H9 (cell line): ENCODE results near the gene ZMIZ2. TPM values are rescaled to one million over a fixed set of nuclear protein-coding genes. Genes with fewer than 3 reads are reported as not detected.

ENCODE experiments used
- DNase-seq: peaks from one replicate; pipeline ENCODE4 v3.0.0-alpha.2; 2017
- H2AFZ ChIP-seq: one replicate; pipeline ENCODE4 v1.6.1; 2013; ENCODE audit warnings: mild to moderate bottlenecking, low read length, control low read depth, moderate library complexity
- H2AK5ac ChIP-seq: 2 replicates; pipeline ENCODE4 v1.6.1; 2013; ENCODE audit warnings: low read length, control low read depth, mixed read lengths; ENCODE audit not compliant: insufficient read length
- H2BK120ac ChIP-seq: one replicate; pipeline ENCODE4 v1.6.1; 2013; ENCODE audit warnings: low read depth, mild to moderate bottlenecking, low read length, control low read depth, inconsistent platforms; ENCODE audit not compliant: poor library complexity, severe bottlenecking
- H2BK12ac ChIP-seq: 2 replicates; pipeline ENCODE4 v1.6.1; 2013; ENCODE audit warnings: low read length, control low read depth, mixed read lengths, low read depth; ENCODE audit not compliant: insufficient read length
- H2BK15ac ChIP-seq: 2 replicates; pipeline ENCODE4 v1.6.1; 2013; ENCODE audit warnings: low read depth, low read length, control low read depth
- H2BK20ac ChIP-seq: one replicate; pipeline ENCODE4 v1.6.1; 2013; ENCODE audit warnings: low read depth, mild to moderate bottlenecking, low read length, control low read depth, inconsistent platforms; ENCODE audit not compliant: poor library complexity, severe bottlenecking
- H2BK5ac ChIP-seq: 2 replicates; pipeline ENCODE4 v1.6.1; 2013; ENCODE audit warnings: low read length, control low read depth, mixed read lengths; ENCODE audit not compliant: insufficient read length
- H3K14ac ChIP-seq: 2 replicates; pipeline ENCODE4 v1.6.1; 2013; ENCODE audit warnings: low read length, control low read depth; ENCODE audit not compliant: insufficient read depth
- H3K18ac ChIP-seq: 2 replicates; pipeline ENCODE4 v1.6.1; 2013; ENCODE audit warnings: low read depth, mild to moderate bottlenecking, mixed read lengths, low read length, control low read depth; ENCODE audit not compliant: insufficient read length
- H3K23ac ChIP-seq: 2 replicates; pipeline ENCODE4 v1.6.1; 2013; ENCODE audit warnings: low read length, control low read depth, mixed read lengths, low read depth; ENCODE audit not compliant: insufficient read length
- H3K23me2 ChIP-seq: 2 replicates; pipeline ENCODE4 v1.6.1; 2013; ENCODE audit warnings: low read depth, mild to moderate bottlenecking, mixed read lengths, low read length, control low read depth; ENCODE audit not compliant: insufficient read length, poor library complexity, severe bottlenecking
- H3K27ac ChIP-seq: 2 replicates; pipeline ENCODE4 v1.5.1; 2013; ENCODE audit warnings: low read length, control low read depth, mixed read lengths, low read depth; ENCODE audit not compliant: insufficient read length
- H3K27me3 ChIP-seq: 2 replicates; pipeline ENCODE4 v1.6.1; 2013; ENCODE audit warnings: low read length, control low read depth, inconsistent platforms; ENCODE audit not compliant: insufficient read depth
- H3K4ac ChIP-seq: 2 replicates; pipeline ENCODE4 v1.6.1; 2013; ENCODE audit warnings: low read depth, mild to moderate bottlenecking, control low read depth, inconsistent platforms, low read length, moderate library complexity
- H3K4me1 ChIP-seq: 2 replicates; pipeline ENCODE4 v1.6.1; 2013; ENCODE audit warnings: low read length, control low read depth, inconsistent platforms; ENCODE audit not compliant: insufficient read depth
- H3K4me2 ChIP-seq: 2 replicates; pipeline ENCODE4 v1.6.1; 2013; ENCODE audit warnings: low read length, control low read depth, mixed read lengths; ENCODE audit not compliant: insufficient read length, insufficient read depth
- H3K56ac ChIP-seq: 2 replicates; pipeline ENCODE4 v1.6.1; 2013; ENCODE audit warnings: low read depth, mild to moderate bottlenecking, mixed read lengths, low read length, control low read depth; ENCODE audit not compliant: insufficient read length
- H3K79me1 ChIP-seq: 2 replicates; pipeline ENCODE4 v1.6.1; 2013; ENCODE audit warnings: low read depth, mild to moderate bottlenecking, moderate library complexity, low read length, control low read depth, inconsistent platforms; ENCODE audit not compliant: insufficient read depth, poor library complexity, severe bottlenecking
- H3K79me2 ChIP-seq: 2 replicates; pipeline ENCODE4 v1.6.1; 2013; ENCODE audit warnings: low read length, control low read depth, inconsistent platforms; ENCODE audit not compliant: insufficient read depth
- H3K9ac ChIP-seq: 2 replicates; pipeline ENCODE4 v1.6.1; 2013; ENCODE audit warnings: low read length, control low read depth, mixed read lengths; ENCODE audit not compliant: insufficient read length; ENCODE audit errors: extremely low read depth
- H3K9me3 ChIP-seq: one replicate; pipeline ENCODE4 v1.6.1; 2013; ENCODE audit warnings: low read depth, low read length, inconsistent platforms; ENCODE audit not compliant: control insufficient read depth
- H3T11ph ChIP-seq: one replicate; pipeline ENCODE4 v1.6.1; 2013; ENCODE audit warnings: mild to moderate bottlenecking, low read length, control low read depth, inconsistent platforms
- H4K20me1 ChIP-seq: one replicate; pipeline ENCODE4 v1.6.1; 2013; ENCODE audit not compliant: control insufficient read depth, insufficient read length, insufficient read depth
- H4K5ac ChIP-seq: 2 replicates; pipeline ENCODE4 v1.6.1; 2013; ENCODE audit warnings: low read depth, mild to moderate bottlenecking, mixed read lengths, low read length, control low read depth; ENCODE audit not compliant: insufficient read length
- H4K8ac ChIP-seq: replicated peaks from 2 replicates; pipeline ENCODE4 v1.6.1; 2013; ENCODE audit warnings: low read length, control low read depth, mixed read lengths, low read depth; ENCODE audit not compliant: insufficient read length
- H4K91ac ChIP-seq: 2 replicates; pipeline ENCODE4 v1.6.1; 2013; ENCODE audit warnings: low read depth, mild to moderate bottlenecking, moderate library complexity, mixed read lengths, low read length, control low read depth; ENCODE audit not compliant: insufficient read length
- H3K27ac Mint-ChIP-seq, 3 experiments: 2 replicates in 2 of 3; 3 replicates in 1 of 3; pipeline ENCODE4 v1.8.0; 2020 to 2021; ENCODE audit warnings: mixed read lengths in 3 of 3, mild to moderate bottlenecking in 1 of 3, moderate library complexity in 1 of 3
- H3K27me3 Mint-ChIP-seq: 2 replicates; pipeline ENCODE4 v1.8.0; 2021; ENCODE audit warnings: low read depth, mild to moderate bottlenecking, moderate library complexity, mixed read lengths
- H3K36me3 Mint-ChIP-seq, 3 experiments: 2 replicates in 2 of 3; 3 replicates in 1 of 3; pipeline ENCODE4 v1.8.0; 2020 to 2021; ENCODE audit warnings: low read depth in 3 of 3, mixed read lengths in 3 of 3; ENCODE audit not compliant: insufficient read depth in 1 of 3
- H3K4me1 Mint-ChIP-seq, 2 experiments: 2 replicates each; pipeline ENCODE4 v1.8.0; 2020; ENCODE audit warnings: mixed read lengths in 2 of 2
- H3K4me3 Mint-ChIP-seq, 2 experiments: 2 replicates in 1 of 2; 3 replicates in 1 of 2; pipeline ENCODE4 v1.8.0; 2020 to 2021; ENCODE audit warnings: mild to moderate bottlenecking in 2 of 2, mixed read lengths in 2 of 2, moderate library complexity in 1 of 2
- H3K9me3 Mint-ChIP-seq, 2 experiments: 2 replicates in 1 of 2; 3 replicates in 1 of 2; pipeline ENCODE4 v1.8.0; 2020; ENCODE audit warnings: mild to moderate bottlenecking in 2 of 2, mixed read lengths in 2 of 2, moderate library complexity in 1 of 2
- CTCF ChIP-seq: fragments of 200-600 bp; sonication (generic); conservative IDR thresholded peaks from 3 replicates; pipeline ENCODE4 v1.8.0; 2021; ENCODE audit warnings: antibody characterized with exemption, mild to moderate bottlenecking
- whole genome bisulfite sequencing: extraction: QIAGEN DNeasy Blood & Tissue Kit; methylation state at CpG from one replicate; pipeline ENCODE4 v1.1.7; 2013; ENCODE audit warnings: missing lambda C conversion rate, low lambda C conversion rate, mixed read lengths; ENCODE audit not compliant: insufficient read length; ENCODE audit errors: extremely low coverage; 5-methylcytosine and 5-hydroxymethylcytosine counted together
- total RNA-seq: library from RNA; stranded (reverse); gene quantifications from 2 replicates; pipeline ENCODE4 v1.2.1, GENCODE V29; 2021

ZMIZ2 gene
- total RNA-seq, 1 experiment from 2014 or later, result 72.9 TPM

- Histone ChIP-seq H2AK5ac (no peak overlapping the region), H3K79me1 (no peaks in the 10 kb centered on the region), H2BK12ac (no peak overlapping the region), H3K18ac (no peak overlapping the region), H4K8ac (no peak overlapping the region), H3K27ac (no peak overlapping the region), H3K23me2 (no peaks in the 10 kb centered on the region), H2BK120ac (no peak overlapping the region), H4K91ac (no peak overlapping the region), H3K9me3 (no peaks in the 10 kb centered on the region), H3K14ac (no peak overlapping the region), H4K5ac (no peak overlapping the region), H3K27me3 (no peaks in the 10 kb centered on the region), H2BK5ac (no peak overlapping the region), H2BK15ac (no peak overlapping the region), H3K79me2 (no peaks in the 10 kb centered on the region; the same call in 1 of the 2 replicates), H3K4ac (no peak overlapping the region), H4K20me1 (no peaks in the 10 kb centered on the region), H3K4me2 (no peak overlapping the region), H3K9ac (no peak overlapping the region), H2AFZ (no peak overlapping the region), H3K4me1 (no peaks in the 10 kb centered on the region), H3K23ac (no peak overlapping the region), H3K56ac (no peak overlapping the region), H3T11ph (no peak overlapping the region), H2BK20ac (no peak overlapping the region)
- DNase-seq, result no peak
- Mint-ChIP-seq H3K36me3 (peaks cover 14 to 35% (median 31%) of the 10 kb centered on the region in 3 experiments; a peak in 6 of 7 replicates), H3K9me3 (no peaks in the 10 kb centered on the region), H3K4me1 (peaks cover 2 to 5% of the 10 kb centered on the region in 2 experiments; a peak in 3 of 4 replicates), H3K27me3 (no peaks in the 10 kb centered on the region), H3K4me3 (no peak overlapping the region), H3K27ac (no peak overlapping the region)
- WGBS, result no CpG with 5 or more reads among the region's 7 CpGs
- no peak for TF ChIP-seq CTCF
These were observed 9.1 kb downstream of the ZMIZ2 start for GRCh38 chr7:44757739-44758138.
